HUES64 (cell line): Measurements from ENCODE around the gene FANCI.

Experiments
- H3K27ac ChIP-seq: 2 replicates; pipeline ENCODE4 v1.7.0; 2013; ENCODE audit warnings: low read depth, low read length, inconsistent platforms
- H3K27me3 ChIP-seq: 2 replicates; pipeline ENCODE4 v1.6.1; 2013; ENCODE audit warnings: mild to moderate bottlenecking, low read length; ENCODE audit not compliant: insufficient read depth
- H3K36me3 ChIP-seq: 2 replicates; pipeline ENCODE4 v1.6.1; 2013; ENCODE audit warnings: mild to moderate bottlenecking, low read length; ENCODE audit not compliant: insufficient read depth
- H3K4me1 ChIP-seq: 2 replicates; pipeline ENCODE4 v1.6.1; 2013; ENCODE audit warnings: mild to moderate bottlenecking, low read length, moderate library complexity; ENCODE audit not compliant: insufficient read depth
- H3K4me3 ChIP-seq: 2 replicates; pipeline ENCODE4 v1.5.1; 2013; ENCODE audit warnings: mild to moderate bottlenecking, low read length, moderate library complexity
- H3K9ac ChIP-seq: 2 replicates; pipeline ENCODE4 v1.6.1; 2013; ENCODE audit warnings: mild to moderate bottlenecking, low read depth, low read length
- H3K9me3 ChIP-seq: 2 replicates; pipeline ENCODE4 v1.6.1; 2013; ENCODE audit warnings: low read depth, low read length; ENCODE audit not compliant: insufficient read depth
- WGBS: fragments of 150-250, 120-280 bp; methylation state at CpG from one replicate; pipeline ENCODE4 v1.1.7; 2013; ENCODE audit warnings: missing lambda C conversion rate; 5-methylcytosine and 5-hydroxymethylcytosine counted together

The FANCI gene

DNA sequence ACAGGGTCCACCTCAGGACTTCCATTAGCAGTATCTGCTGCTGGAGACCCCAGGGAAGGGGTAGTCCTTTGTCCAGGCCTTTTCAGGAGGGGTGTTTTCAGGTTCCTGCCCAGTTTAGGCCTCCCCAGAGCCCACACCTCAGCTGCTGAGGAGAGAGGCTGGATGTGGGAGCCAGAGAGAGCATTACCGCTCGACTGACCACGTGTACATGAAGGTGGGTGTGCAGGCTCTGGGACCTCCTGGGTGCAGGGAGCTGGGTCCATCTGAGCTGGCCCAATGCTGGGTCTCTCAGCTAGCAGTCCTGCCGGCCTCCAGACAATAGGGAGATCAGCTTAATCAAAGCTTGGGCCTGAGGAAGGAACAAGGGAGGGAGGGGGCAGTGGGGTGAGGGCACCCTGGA is 120.0 kb downstream of the FANCI start:
- no peak overlapping the region for H3K4me3 ChIP-seq
- no peak overlapping the region for H3K27ac ChIP-seq
- no peak overlapping the region for H3K9ac ChIP-seq
- no peaks in the 10 kb centered on the region for H3K9me3 ChIP-seq
- peaks cover 100% of the 10 kb centered on the region for H3K27me3 ChIP-seq
- H3K4me1 ChIP-seq: peaks cover 5% of the 10 kb centered on the region; the same call in 1 of the 2 replicates
- H3K36me3 ChIP-seq: no peaks in the 10 kb centered on the region
- 34% methylated on average over 4 of the region's 4 CpGs for WGBS

GRCh38 chr15:89364341-89364740 is 120.6 kb downstream of the FANCI start:
- H3K9ac ChIP-seq: no peak overlapping the region
- peaks cover 100% of the 10 kb centered on the region for H3K27me3 ChIP-seq
- H3K4me1 ChIP-seq: peaks cover 10% of the 10 kb centered on the region; the same call in 1 of the 2 replicates
- WGBS: 50% methylated on average over 6 of the region's 6 CpGs
- H3K36me3 ChIP-seq: no peaks in the 10 kb centered on the region
- H3K4me3 ChIP-seq: no peak overlapping the region
- no peaks in the 10 kb centered on the region for H3K9me3 ChIP-seq
- no peak overlapping the region for H3K27ac ChIP-seq

DNA sequence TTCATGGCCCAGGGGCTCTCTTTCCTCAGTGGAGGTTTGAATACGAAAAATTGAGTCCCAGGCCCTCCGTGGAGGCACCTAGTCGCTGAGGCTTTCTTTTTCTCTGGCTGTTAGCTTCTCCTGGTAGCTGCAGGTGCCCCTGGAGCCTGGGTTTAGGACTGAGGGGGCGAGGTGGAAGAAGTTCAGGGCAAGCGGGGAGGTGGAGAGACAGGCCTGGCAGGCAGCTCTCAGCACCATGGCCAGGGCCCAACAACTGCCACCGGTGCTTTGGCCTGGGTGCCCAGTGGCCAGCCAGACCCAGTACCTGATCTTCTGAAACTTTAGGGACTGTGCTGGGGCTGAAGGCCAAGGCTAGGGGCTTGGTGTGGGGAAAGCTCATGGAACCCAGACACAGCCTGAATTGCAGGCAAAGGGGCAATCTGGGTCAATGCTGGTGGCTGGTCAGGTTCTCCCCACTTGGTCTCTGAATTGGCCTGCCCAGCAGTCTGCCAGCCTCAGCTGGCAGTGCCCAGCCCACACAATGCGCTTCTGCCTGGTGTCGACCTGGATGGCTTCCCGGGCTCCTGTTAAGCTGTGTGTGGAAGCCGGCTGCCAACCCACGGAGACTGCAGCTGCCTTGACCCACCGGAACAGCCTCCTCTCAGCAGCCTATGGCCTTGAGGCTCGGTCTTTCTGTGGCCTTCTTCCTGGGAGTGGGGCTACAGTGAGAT is 121.1 kb downstream of the FANCI start:
- Histone ChIP-seq H3K4me3 (no peak overlapping the region), H3K9me3 (no peaks in the 10 kb centered on the region), H3K27me3 (peaks cover 100% of the 10 kb centered on the region), H3K4me1 (peaks cover 13% of the 10 kb centered on the region; the same call in 1 of the 2 replicates), H3K9ac (no peak overlapping the region), H3K36me3 (no peaks in the 10 kb centered on the region), H3K27ac (no peak overlapping the region)
- 34% methylated on average over 13 of the region's 13 CpGs for WGBS

DNA sequence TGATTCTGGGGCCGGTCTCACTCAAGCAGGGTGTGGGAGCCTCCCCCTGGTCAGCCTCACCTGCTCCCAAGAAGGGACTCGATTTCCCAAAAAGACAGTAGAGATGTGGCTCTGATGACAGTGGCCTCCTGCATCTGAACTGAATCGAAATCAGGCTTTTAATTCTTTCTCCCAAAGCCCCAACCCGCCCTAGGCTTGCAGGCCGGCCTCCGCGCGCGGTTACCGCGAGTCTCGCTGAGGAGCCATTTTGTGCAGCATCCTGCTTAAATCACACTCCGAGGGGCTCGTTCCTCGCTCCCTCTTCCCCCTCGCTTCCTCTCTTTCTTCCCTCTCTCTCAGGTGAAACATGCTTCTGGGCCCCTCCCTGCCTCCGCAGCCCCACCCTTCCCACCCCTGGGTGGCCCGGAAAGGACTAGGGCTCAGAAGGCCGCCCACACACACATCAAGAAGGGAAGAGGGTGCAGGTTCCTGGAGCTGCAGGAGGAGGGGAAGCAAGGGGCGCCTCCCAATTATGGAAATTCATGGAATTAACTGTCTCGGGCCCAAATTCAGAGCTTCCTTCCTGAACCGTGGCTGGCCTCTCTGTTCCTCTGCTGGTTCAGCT is 121.8 kb downstream of the FANCI start:
- H3K4me3 ChIP-seq: no peak overlapping the region
- WGBS: 14% methylated on average over 19 of the region's 22 CpGs
- H3K9me3 ChIP-seq: no peaks in the 10 kb centered on the region
- no peaks in the 10 kb centered on the region for H3K36me3 ChIP-seq
- H3K27me3 ChIP-seq: peaks cover 100% of the 10 kb centered on the region
- no peak overlapping the region for H3K27ac ChIP-seq
- peaks cover 17% of the 10 kb centered on the region; the same call in 1 of the 2 replicates for H3K4me1 ChIP-seq
- no peak overlapping the region for H3K9ac ChIP-seq
